Mesenchymal stem cell (in vitro differentiated cells and primary cell): Measurements from ENCODE around the gene MAP7.

ENCODE experiments used
- DNase-seq: peaks from one replicate; pipeline ENCODE4 v3.0.0-alpha.2; 2013
- H2AFZ ChIP-seq: one replicate; pipeline ENCODE4 v1.6.1; 2013; ENCODE audit warnings: low read depth, mild to moderate bottlenecking, control low read depth, inconsistent platforms, low read length, moderate library complexity
- H2AK5ac ChIP-seq: 2 replicates; pipeline ENCODE4 v1.6.1; 2013; ENCODE audit warnings: low read length, moderate library complexity, mild to moderate bottlenecking, inconsistent platforms; ENCODE audit not compliant: severe bottlenecking
- H2BK120ac ChIP-seq: one replicate; pipeline ENCODE4 v1.6.1; 2013; ENCODE audit warnings: low read depth, mild to moderate bottlenecking, inconsistent platforms, low read length, moderate library complexity
- H2BK12ac ChIP-seq, 2 experiments: one replicate each; pipeline ENCODE4 v1.6.1; 2013; ENCODE audit warnings: inconsistent platforms in 2 of 2, low read length in 2 of 2, mild to moderate bottlenecking in 2 of 2, moderate library complexity in 2 of 2, control low read depth in 1 of 2
- H2BK15ac ChIP-seq: one replicate; pipeline ENCODE4 v1.6.1; 2013; ENCODE audit warnings: mild to moderate bottlenecking, low read depth, inconsistent platforms; ENCODE audit not compliant: poor library complexity, severe bottlenecking
- H2BK5ac ChIP-seq: 2 replicates; pipeline ENCODE4 v1.6.1; 2013; ENCODE audit warnings: low read depth, mild to moderate bottlenecking, low read length, control low read depth, inconsistent platforms; ENCODE audit not compliant: poor library complexity, severe bottlenecking
- H3K14ac ChIP-seq, 2 experiments: one replicate each; pipeline ENCODE4 v1.6.1; 2013; ENCODE audit warnings: inconsistent platforms in 2 of 2, low read length in 2 of 2, control low read depth in 1 of 2, mild to moderate bottlenecking in 1 of 2, moderate library complexity in 1 of 2
- H3K18ac ChIP-seq, 2 experiments: one replicate each; pipeline ENCODE4 v1.6.1; 2013; ENCODE audit warnings: inconsistent platforms in 2 of 2, low read length in 2 of 2, control low read depth in 1 of 2, low read depth in 1 of 2, mild to moderate bottlenecking in 1 of 2
- H3K23ac ChIP-seq, 2 experiments: one replicate each; pipeline ENCODE4 v1.6.1; 2013; ENCODE audit warnings: inconsistent platforms in 2 of 2, low read length in 2 of 2, mild to moderate bottlenecking in 2 of 2, moderate library complexity in 2 of 2, control low read depth in 1 of 2
- H3K27ac ChIP-seq: 2 replicates; pipeline ENCODE4 v1.5.1; 2013; ENCODE audit warnings: mild to moderate bottlenecking, moderate library complexity, low read length, control low read depth, inconsistent platforms; ENCODE audit not compliant: poor library complexity, severe bottlenecking
- H3K27me3 ChIP-seq, 2 experiments: 2 replicates each; pipeline versions ENCODE4 v1.6.1 to v1.7.0; 2013; ENCODE audit warnings: low read length in 2 of 2, mild to moderate bottlenecking in 2 of 2, moderate library complexity in 2 of 2, control low read depth in 1 of 2, inconsistent platforms in 1 of 2; ENCODE audit not compliant: control insufficient read depth in 1 of 2, insufficient read depth in 1 of 2
- H3K36me3 ChIP-seq, 2 experiments: 2 replicates each; pipeline versions ENCODE4 v1.6.1 to v1.7.0; 2013; ENCODE audit warnings: low read length in 2 of 2, control low read depth in 1 of 2, inconsistent platforms in 1 of 2, low read depth in 1 of 2, mild to moderate bottlenecking in 1 of 2; ENCODE audit not compliant: insufficient read depth in 2 of 2, control insufficient read depth in 1 of 2
- H3K4ac ChIP-seq, 2 experiments: one replicate each; pipeline ENCODE4 v1.6.1; 2013; ENCODE audit warnings: inconsistent platforms in 2 of 2, low read length in 2 of 2, mild to moderate bottlenecking in 2 of 2, moderate library complexity in 2 of 2, control low read depth in 1 of 2, low read depth in 1 of 2
- H3K4me1 ChIP-seq: 2 replicates; pipeline ENCODE4 v1.6.1; 2013; ENCODE audit warnings: low read depth, low read length, control low read depth; ENCODE audit not compliant: control insufficient read depth, insufficient read depth
- H3K4me2 ChIP-seq: 2 replicates; pipeline ENCODE4 v1.6.1; 2013; ENCODE audit warnings: low read length, mild to moderate bottlenecking, inconsistent platforms; ENCODE audit not compliant: poor library complexity, severe bottlenecking
- H3K4me3 ChIP-seq, 2 experiments: 2 replicates each; pipeline versions ENCODE4 v1.5.1 to v1.7.0; 2013; ENCODE audit warnings: low read length in 2 of 2, mild to moderate bottlenecking in 2 of 2, control low read depth in 1 of 2, low read depth in 1 of 2; ENCODE audit not compliant: insufficient read depth in 1 of 2
- H3K79me1 ChIP-seq: replicated peaks from 2 replicates; pipeline ENCODE4 v1.6.1; 2013; ENCODE audit warnings: mild to moderate bottlenecking, control low read depth, low read length, inconsistent platforms; ENCODE audit not compliant: poor library complexity, severe bottlenecking
- H3K9ac ChIP-seq: 2 replicates; pipeline ENCODE4 v1.7.0; 2013; ENCODE audit warnings: mild to moderate bottlenecking, low read length, moderate library complexity
- H3K9me3 ChIP-seq: 2 replicates; pipeline ENCODE4 v1.7.0; 2013; ENCODE audit warnings: mild to moderate bottlenecking, low read length; ENCODE audit not compliant: control insufficient read depth
- H4K8ac ChIP-seq: one replicate; pipeline ENCODE4 v1.6.1; 2013; ENCODE audit warnings: inconsistent platforms, mild to moderate bottlenecking, low read length, moderate library complexity
- H4K91ac ChIP-seq: one replicate; pipeline ENCODE4 v1.6.1; 2013; ENCODE audit warnings: mild to moderate bottlenecking, low read length, inconsistent platforms
- WGBS: methylation state at CpG from one replicate; pipeline ENCODE4 v1.1.7; 2013; ENCODE audit warnings: mixed read lengths; 5-methylcytosine and 5-hydroxymethylcytosine counted together

The MAP7 gene

GRCh38 chr6:136424901-136425300 is 125.3 kb downstream of the MAP7 start:
- no peak overlapping the region for H3K4me2 ChIP-seq
- H4K8ac ChIP-seq, result no peak overlapping the region
- H3K14ac ChIP-seq, result no peak overlapping the region
- no peak overlapping the region for H3K18ac ChIP-seq
- H3K36me3 ChIP-seq, result no peaks in the 10 kb centered on the region
- H3K79me1 ChIP-seq, result no peaks in the 10 kb centered on the region
- H2BK12ac ChIP-seq, result no peak overlapping the region
- H2BK120ac ChIP-seq, result no peak overlapping the region
- H2AFZ ChIP-seq, result no peak overlapping the region
- H3K4me1 ChIP-seq, result peaks cover 1% of the 10 kb centered on the region
- no peak overlapping the region for H3K4me3 ChIP-seq
- no peak overlapping the region for H3K23ac ChIP-seq
- 94% methylated on average over 5 of the region's 5 CpGs for WGBS
- H3K9me3 ChIP-seq, result no peaks in the 10 kb centered on the region
- H2BK5ac ChIP-seq, result no peak overlapping the region
- DNase-seq, result no peak
- no peak overlapping the region for H4K91ac ChIP-seq
- no peak overlapping the region for H3K9ac ChIP-seq
- H3K4ac ChIP-seq, result no peak overlapping the region
- no peak overlapping the region for H2BK15ac ChIP-seq
- no peaks in the 10 kb centered on the region for H3K27me3 ChIP-seq
- no peak overlapping the region for H2AK5ac ChIP-seq
- no peak overlapping the region for H3K27ac ChIP-seq

GRCh38 chr6:136424450-136424849 is 125.8 kb downstream of the MAP7 start:
- no peak overlapping the region for H3K23ac ChIP-seq
- no peaks in the 10 kb centered on the region for H3K27me3 ChIP-seq
- H2BK15ac ChIP-seq, result no peak overlapping the region
- no peak overlapping the region for H2BK12ac ChIP-seq
- no peak overlapping the region for H2AK5ac ChIP-seq
- no peaks in the 10 kb centered on the region for H3K79me1 ChIP-seq
- no peak overlapping the region for H3K4me3 ChIP-seq
- no peak overlapping the region for H3K9ac ChIP-seq
- WGBS, result 79% methylated on average over 3 of the region's 3 CpGs
- no peak overlapping the region for H4K91ac ChIP-seq
- H2BK5ac ChIP-seq, result no peak overlapping the region
- H2AFZ ChIP-seq, result no peak overlapping the region
- no peak overlapping the region for H3K4me2 ChIP-seq
- DNase-seq, result no peak
- H2BK120ac ChIP-seq, result no peak overlapping the region
- no peaks in the 10 kb centered on the region for H3K9me3 ChIP-seq
- no peak overlapping the region for H3K4ac ChIP-seq
- no peak overlapping the region for H3K27ac ChIP-seq
- H3K14ac ChIP-seq, result no peak overlapping the region
- peaks cover 1% of the 10 kb centered on the region for H3K4me1 ChIP-seq
- H4K8ac ChIP-seq, result no peak overlapping the region
- H3K36me3 ChIP-seq, result no peaks in the 10 kb centered on the region
- H3K18ac ChIP-seq, result no peak overlapping the region

GRCh38 chr6:136421537-136422158 is 128.6 kb downstream of the MAP7 start:
- Histone ChIP-seq H3K4me3 (no peak overlapping the region), H3K4ac (no peak overlapping the region), H3K9me3 (no peaks in the 10 kb centered on the region), H3K4me2 (no peak overlapping the region), H3K4me1 (peaks cover 1% of the 10 kb centered on the region), H2AFZ (no peak overlapping the region), H4K91ac (no peak overlapping the region), H3K18ac (no peak overlapping the region), H4K8ac (no peak overlapping the region), H3K27ac (no peak overlapping the region), H2BK120ac (no peak overlapping the region), H2BK15ac (no peak overlapping the region), H3K36me3 (no peaks in the 10 kb centered on the region), H3K9ac (no peak overlapping the region), H3K23ac (no peak overlapping the region), H3K27me3 (no peaks in the 10 kb centered on the region), H2BK12ac (no peak overlapping the region), H3K14ac (no peak overlapping the region), H3K79me1 (no peaks in the 10 kb centered on the region), H2BK5ac (no peak overlapping the region), H2AK5ac (no peak overlapping the region)
- no CpG with 5 or more reads among the region's 6 CpGs for WGBS
- no peak for DNase-seq

- no peak overlapping the region for H2BK5ac ChIP-seq
- H3K9ac ChIP-seq, result no peak overlapping the region
- H2AK5ac ChIP-seq, result no peak overlapping the region
- H2BK120ac ChIP-seq, result no peak overlapping the region
- whole genome bisulfite sequencing, result no CpG with 5 or more reads among the region's 3 CpGs
- no peak overlapping the region for H3K27ac ChIP-seq
- H3K9me3 ChIP-seq, result no peaks in the 10 kb centered on the region
- no peak overlapping the region for H3K4me3 ChIP-seq
- no peak overlapping the region for H2BK15ac ChIP-seq
- H3K79me1 ChIP-seq, result no peaks in the 10 kb centered on the region
- H3K4me1 ChIP-seq, result peaks cover 1% of the 10 kb centered on the region
- no peak overlapping the region for H3K4ac ChIP-seq
- no peak overlapping the region for H3K14ac ChIP-seq
- no peak overlapping the region for H2BK12ac ChIP-seq
- H3K23ac ChIP-seq, result no peak overlapping the region
- no peaks in the 10 kb centered on the region for H3K27me3 ChIP-seq
- no peak for DNase-seq
- H2AFZ ChIP-seq, result no peak overlapping the region
- H3K36me3 ChIP-seq, result no peaks in the 10 kb centered on the region
- H4K8ac ChIP-seq, result no peak overlapping the region
- no peak overlapping the region for H4K91ac ChIP-seq
- no peak overlapping the region for H3K18ac ChIP-seq
- H3K4me2 ChIP-seq, result no peak overlapping the region
Measured at GRCh38 chr6:136420853-136421252, 129.4 kb downstream of the MAP7 start.
